ENCODE measurements around the gene EMX2.
"Not testable (repeated sequence)": the region's sequence is repeated elsewhere in the genome, so short reads cannot be mapped to it uniquely, and the experiment has no call there.

EMX2 gene

GRCh38 chr10:117562896-117563737 is 20.6 kb downstream of the EMX2 start:
- no peak for DNase-seq

- no peak for DNase-seq
These were observed 21.2 kb downstream of the EMX2 start for GRCh38 chr10:117563780-117564179.

GRCh38 chr10:117565068-117565467 is 22.5 kb downstream of the EMX2 start:
- no peak for DNase-seq

GRCh38 chr10:117568334-117568733 is 25.8 kb downstream of the EMX2 start:
- no peak for DNase-seq

GRCh38 chr10:117569610-117570390 is 27.3 kb downstream of the EMX2 start:
- no peak for DNase-seq

- DNase-seq = no peak
These were observed 28.3 kb downstream of the EMX2 start for GRCh38 chr10:117570880-117571279.

- no peak for DNase-seq
These were observed 32.1 kb downstream of the EMX2 start for GRCh38 chr10:117574498-117575146.

- DNase-seq = no peak
These were observed 35.9 kb downstream of the EMX2 start for GRCh38 chr10:117578490-117578889.

- DNase-seq = no peak
These were observed 36.5 kb downstream of the EMX2 start for GRCh38 chr10:117578999-117579590.

- no peak for DNase-seq
These were observed 39.4 kb downstream of the EMX2 start for GRCh38 chr10:117581961-117582360.

GRCh38 chr10:117584831-117585230 is 42.3 kb downstream of the EMX2 start:
- DNase-seq = not testable (repeated sequence)

GRCh38 chr10:117587036-117587435 is 44.5 kb downstream of the EMX2 start:
- no peak for DNase-seq

GRCh38 chr10:117590101-117590875 is 47.7 kb downstream of the EMX2 start:
- DNase-seq = no peak

- no peak for DNase-seq
These were observed 48.5 kb downstream of the EMX2 start for GRCh38 chr10:117591043-117591442.

GRCh38 chr10:117594722-117595121 is 52.2 kb downstream of the EMX2 start:
- no peak for DNase-seq

GRCh38 chr10:117596706-117597105 is 54.2 kb downstream of the EMX2 start:
- no peak for DNase-seq

- DNase-seq = no peak
These were observed 54.7 kb downstream of the EMX2 start for GRCh38 chr10:117597216-117597615.

Measured in activated naive CD4-positive, alpha-beta T cell (primary cell).